Astrocyte (in vitro differentiated cells and primary cell): ENCODE results near the gene ITPA.

Source experiments
- CTCF ChIP-seq: IDR thresholded peaks from 2 replicates; pipeline ENCODE4 v1.5.1; 2011; ENCODE audit warnings: low read depth, mild to moderate bottlenecking, inconsistent platforms, low read length, moderate library complexity; ENCODE audit not compliant: insufficient read depth
- EZH2 ChIP-seq: IDR thresholded peaks from 2 replicates; pipeline ENCODE4 v1.6.1; 2012; ENCODE audit warnings: mild to moderate bottlenecking, low read length, inconsistent platforms; ENCODE audit not compliant: insufficient read depth

- TF ChIP-seq CTCF (no peak), EZH2 (no peak)
These were observed 34.0 kb upstream of the ITPA start for GRCh38 chr20:3175270-3175669.
